GM23248 (cell line): Measurements from ENCODE around the gene RALGDS.

Source experiments
- EZH2 ChIP-seq: fragments of 200-600 bp; sonication (generic); IDR thresholded peaks from 2 replicates; pipeline ENCODE4 v1.6.1; 2018; ENCODE audit warnings: antibody characterized with exemption, mild to moderate bottlenecking; ENCODE audit not compliant: insufficient read depth, poor library complexity, severe bottlenecking
- EZH2phosphoT487 ChIP-seq: fragments of 200-600 bp; sonication (generic); IDR thresholded peaks from 2 replicates; pipeline ENCODE4 v1.6.1; 2018; ENCODE audit warnings: antibody characterized with exemption, moderate library complexity, mild to moderate bottlenecking, low read depth; ENCODE audit not compliant: insufficient read depth

- no peak for TF ChIP-seq EZH2
- no peak for TF ChIP-seq EZH2phosphoT487
These were observed 16.2 kb downstream of the RALGDS start for GRCh38 chr9:133104718-133105460.
